8988T (cell line): ENCODE data around the gene TUFT1.

Source experiments
- DNase-seq: peaks from one replicate; pipeline ENCODE4 v3.0.0; 2011

The TUFT1 gene

GRCh38 chr1:151539321-151540020 lies 638 bp upstream of the TUFT1 start:
- peak; percentile 44 for DNase-seq

DNA sequence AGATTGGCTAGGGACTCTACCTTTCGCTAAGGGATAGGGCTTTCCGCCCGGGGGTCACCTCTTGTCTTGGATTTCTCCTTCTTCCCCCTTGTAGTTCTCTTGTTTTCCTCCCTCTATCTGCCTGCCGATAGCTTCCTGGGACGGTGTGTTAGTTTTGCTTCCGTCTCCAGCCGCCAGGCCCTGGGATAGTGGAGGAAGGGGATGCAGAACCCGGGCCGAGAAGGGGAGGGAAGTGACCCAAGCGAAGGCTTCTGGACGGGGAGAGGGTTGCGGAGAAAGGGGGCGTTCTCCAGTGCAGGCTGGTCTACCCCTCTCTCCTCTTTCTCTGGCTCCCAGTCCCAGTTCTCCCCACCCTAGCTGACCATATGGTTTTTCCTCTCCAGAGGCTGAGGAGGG lies 871 bp downstream of the TUFT1 start:
- no peak for DNase-seq

DNA sequence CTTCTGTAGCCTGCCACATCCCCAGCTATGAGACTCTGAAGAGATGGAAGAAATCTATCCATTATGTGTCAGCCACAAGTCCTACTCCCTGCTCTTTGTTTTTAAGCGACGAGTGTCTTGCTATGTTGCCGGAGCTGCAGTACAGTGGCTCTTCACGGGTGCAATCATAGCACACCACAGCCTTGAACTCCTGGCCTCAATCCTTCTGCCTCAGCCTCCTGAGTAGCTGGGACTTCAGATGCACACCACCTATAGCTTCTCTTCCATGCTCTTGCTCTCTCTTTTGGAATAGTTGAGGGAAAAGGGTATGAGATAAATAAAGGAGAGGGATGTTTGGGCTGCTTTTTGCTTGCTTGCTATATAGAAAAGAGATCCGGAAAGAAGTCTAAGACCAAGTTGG lies 1.6 kb downstream of the TUFT1 start:
- DNase-seq: no peak

GRCh38 chr1:151542710-151543129 lies 2.6 kb downstream of the TUFT1 start:
- DNase-seq: no peak

- DNase-seq: no peak
Observed at GRCh38 chr1:151545542-151545941, 5.4 kb downstream of the TUFT1 start.

- no peak for DNase-seq
Observed at GRCh38 chr1:151546011-151546925, 6.2 kb downstream of the TUFT1 start.

GRCh38 chr1:151547119-151547899 lies 7.2 kb downstream of the TUFT1 start:
- peak; percentile 66 for DNase-seq

DNA sequence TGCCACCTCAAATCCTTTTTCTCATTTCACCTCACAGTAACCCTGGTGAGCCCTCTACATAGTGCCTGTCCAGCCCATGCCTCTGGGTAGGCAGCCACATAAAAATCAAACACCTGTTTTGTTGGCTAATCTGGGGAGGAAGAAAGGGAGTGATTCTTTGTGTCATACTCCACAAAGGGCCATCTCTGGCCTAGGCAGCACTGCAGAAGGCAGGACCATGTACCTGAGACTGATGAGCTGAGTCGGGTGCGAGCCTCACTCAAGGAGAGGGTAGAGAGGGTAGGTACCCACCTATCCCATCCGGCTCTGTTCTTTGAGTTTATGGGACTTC lies 7.8 kb downstream of the TUFT1 start:
- no peak for DNase-seq

DNA sequence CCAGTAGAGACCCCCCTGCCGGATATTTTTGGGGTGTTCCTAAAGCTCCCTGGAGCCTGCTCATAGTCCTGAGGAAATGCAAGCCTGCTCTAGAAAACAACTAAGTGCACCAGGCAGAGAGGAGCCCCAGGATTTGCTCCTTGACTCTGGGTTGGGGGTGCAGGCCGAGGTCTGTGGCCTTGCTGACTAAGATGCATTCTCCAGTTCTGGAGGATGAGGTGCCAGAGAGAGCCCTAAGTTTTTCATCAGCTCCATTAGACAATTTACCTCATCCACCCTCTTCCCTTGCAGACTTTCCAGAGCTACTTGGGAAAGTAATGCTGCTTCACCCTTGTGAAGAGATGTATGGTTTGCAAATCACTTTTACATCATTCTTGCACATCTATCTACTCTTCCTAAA lies 9.1 kb downstream of the TUFT1 start:
- DNase-seq: no peak

DNA sequence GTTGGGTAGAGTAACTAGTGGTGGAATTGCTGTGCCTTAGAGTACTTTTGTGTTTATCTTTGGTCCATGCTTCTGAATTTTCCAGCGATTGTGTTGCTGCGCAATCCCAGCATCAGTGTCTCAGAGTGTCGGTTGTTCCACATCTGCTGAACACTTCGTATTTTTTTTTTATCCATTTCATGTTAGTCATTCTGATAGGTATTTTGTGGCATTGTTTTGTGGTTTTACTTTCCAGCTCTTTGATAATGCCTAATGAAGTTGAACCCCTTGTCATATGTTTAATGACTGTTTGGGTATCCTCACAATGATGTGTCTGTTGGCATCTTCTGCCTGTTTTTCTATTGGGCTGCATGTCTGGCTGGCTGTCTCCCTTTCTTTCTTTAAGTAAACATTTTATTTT lies 13.6 kb downstream of the TUFT1 start:
- DNase-seq: no peak

DNA sequence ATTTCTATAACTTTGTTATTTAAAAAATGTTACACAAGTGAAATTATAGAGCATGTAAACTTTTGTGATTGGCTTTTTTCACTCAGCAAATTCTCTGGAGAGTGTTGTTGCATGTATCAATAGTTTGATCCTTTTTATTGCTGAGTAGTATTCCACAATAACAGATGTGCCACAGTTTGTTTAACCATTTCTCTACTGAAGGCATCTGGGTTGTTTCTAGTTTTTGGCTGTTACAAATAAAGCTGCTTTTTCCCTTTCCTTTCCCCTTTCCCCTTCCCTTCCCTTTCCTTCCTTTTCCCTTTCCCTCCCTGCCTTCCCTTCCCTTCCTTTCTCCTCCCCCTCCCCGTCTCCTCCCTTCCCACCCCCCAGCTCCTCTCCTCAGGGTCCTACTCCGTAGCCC lies 15.9 kb downstream of the TUFT1 start:
- DNase-seq: no peak

GRCh38 chr1:151562661-151563060 lies 22.6 kb downstream of the TUFT1 start:
- DNase-seq: no peak

DNA sequence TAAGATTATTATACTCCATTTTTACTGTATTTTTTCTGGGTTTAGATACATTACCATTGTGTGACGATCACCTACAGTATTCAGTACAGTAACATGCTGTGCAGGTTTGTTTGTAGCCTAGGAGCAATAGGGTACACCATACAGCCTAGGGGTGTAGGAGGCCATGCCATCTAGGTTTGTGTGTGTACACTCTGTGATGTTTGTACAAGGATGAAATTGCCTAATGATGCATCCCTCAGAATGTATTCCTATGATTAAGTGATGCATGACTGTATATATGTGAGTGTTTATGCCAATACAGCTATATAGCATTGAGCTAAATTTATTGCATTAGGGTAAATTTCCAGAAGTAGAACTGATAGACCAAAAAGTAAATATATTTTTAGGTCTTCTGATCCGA lies 23.3 kb downstream of the TUFT1 start:
- DNase-seq: no peak

GRCh38 chr1:151565502-151566189 lies 25.5 kb downstream of the TUFT1 start:
- DNase-seq: no peak

DNA sequence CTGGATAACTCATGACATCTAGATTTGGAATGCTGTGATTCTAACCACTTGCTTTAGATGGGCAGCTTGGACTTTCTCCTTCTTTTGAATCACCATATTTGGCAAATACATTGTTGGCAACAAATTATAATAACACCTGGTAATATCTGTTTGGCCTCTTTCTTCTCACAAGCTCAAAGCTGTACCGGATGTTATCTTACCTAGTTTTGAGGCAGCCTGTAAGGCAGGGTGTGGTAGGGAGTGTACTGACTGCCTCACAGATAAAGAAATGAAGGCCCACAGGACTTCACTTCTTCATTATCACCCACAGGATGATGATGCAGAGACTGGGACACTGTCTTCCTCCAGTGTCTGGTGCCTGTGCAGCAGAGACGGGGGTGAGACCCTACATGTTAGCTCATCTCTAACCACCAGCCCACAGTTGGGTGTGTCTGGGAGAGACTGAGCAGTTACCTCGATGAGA lies 28.5 kb downstream of the TUFT1 start:
- no peak for DNase-seq

- DNase-seq: no peak
Observed at GRCh38 chr1:151570819-151571218, 30.7 kb downstream of the TUFT1 start.

DNA sequence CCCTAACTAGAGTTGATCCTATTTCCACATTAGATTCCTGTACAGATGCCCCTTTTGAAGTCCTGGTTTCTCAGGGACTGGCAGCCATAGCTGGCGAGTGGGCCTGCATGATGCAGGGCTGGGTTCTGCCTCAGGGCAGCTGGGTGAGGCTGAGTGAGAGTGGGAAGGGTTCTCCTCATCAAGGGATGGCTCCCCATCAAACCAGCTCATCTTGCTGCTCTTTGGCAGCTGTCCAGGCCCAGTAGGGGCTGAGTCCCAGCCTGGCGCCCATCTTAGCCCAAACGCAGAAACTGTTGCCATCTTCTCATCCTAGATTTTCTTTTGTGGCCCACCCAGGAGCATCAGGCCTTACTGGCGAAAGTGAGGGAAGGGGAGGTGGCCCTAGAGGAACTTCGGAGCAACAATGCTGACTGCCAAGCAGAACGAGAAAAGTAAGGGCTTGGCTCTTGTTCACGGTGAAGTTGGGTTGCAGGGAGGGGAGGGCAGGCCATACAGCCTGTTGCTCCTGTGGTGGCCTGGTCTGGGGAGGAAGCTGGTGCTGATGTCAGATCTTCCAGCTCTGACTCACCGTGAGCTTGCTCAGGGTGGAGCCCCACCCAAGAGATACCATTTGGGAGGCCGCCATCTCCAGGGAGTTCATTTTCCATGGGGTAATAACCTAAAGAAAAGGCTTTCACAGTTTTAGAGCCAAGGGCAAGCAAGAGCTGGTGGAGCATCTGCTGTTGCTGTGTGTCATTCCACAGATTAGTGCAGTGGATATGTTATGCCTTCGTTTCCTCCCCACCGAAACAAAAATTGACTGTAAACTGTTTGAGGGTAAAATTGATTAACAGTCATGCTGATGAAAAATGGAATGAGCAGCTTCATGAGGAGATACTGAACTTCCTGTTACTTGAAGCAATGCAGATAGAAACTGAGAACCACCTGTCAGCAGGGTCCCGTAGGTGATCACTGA lies 34.7 kb downstream of the TUFT1 start:
- DNase-seq: peak; percentile 50

DNA sequence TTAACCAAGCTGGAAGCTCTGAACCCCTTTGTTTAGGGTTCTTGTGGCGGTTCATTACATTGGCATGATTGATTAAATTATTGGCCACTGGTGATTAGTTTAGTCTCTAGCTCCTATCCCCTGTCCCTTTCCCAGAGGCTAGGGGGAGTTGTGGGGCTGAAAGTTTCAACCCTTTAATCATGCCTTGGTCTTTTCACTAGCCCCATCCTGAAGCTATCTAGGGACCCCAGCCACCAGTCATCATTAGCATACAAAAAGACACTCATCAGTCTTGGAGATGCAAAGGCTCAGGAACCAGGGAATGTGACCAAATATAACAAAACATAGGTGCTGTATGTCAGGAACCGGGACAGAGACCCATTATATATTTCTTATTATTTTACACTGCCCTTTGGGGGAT lies 37.1 kb downstream of the TUFT1 start:
- DNase-seq: no peak

- no peak for DNase-seq
Observed at GRCh38 chr1:151578941-151579340, 38.8 kb downstream of the TUFT1 start.

GRCh38 chr1:151579436-151580225 lies 39.5 kb downstream of the TUFT1 start:
- no peak for DNase-seq

DNA sequence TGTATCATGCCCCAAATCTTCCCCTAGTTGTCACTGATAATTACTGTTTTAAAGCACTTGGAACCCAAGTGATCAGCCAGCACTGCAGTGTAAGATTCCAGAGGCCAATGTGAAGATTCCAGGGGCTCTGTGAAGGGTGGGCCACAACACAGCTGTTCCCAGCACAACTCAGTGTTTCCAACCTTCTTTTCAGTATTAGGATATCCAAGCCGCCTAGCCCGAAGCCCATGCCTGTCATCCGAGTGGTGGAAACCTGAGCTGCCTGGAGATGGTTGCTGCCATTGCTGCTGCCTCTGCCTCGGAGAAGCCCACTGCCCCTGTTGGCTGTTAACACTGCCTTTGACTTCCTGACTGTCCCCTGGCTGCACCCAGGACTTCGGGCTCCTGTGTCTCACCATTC lies 41.3 kb downstream of the TUFT1 start:
- DNase-seq: no peak
